Measurements from ENCODE around the gene TRPM1. TPM values are rescaled to one million over a fixed set of nuclear protein-coding genes. Genes with fewer than 3 reads are reported as not detected.

TRPM1 gene
- total and polyA plus RNA-seq, 9 of the 15 experiments (the other 6 are each of a cell fraction or from before 2014, with no cell fraction given): 0.01 to 0.06 (median 0.03) TPM; not detected in 5

GRCh38 chr15:31037731-31038477 is 63.6 kb downstream of the TRPM1 start:
- ChIA-PET POLR2A (no interaction called here), CTCF (ENCODE audit: low intra/inter-chr PET ratio) (interaction anchor here (0.6 kb wide), 1 partner anchor 41 kb away, joined by 5 read pairs; no protein-coding TSS in a partner anchor)
- Histone ChIP-seq H3K4me2 (ENCODE audit: insufficient read depth, low read length) (no peak overlapping the region), H4K20me1 (replicated peaks; ENCODE audit: control insufficient read depth, insufficient read depth, low read length) (no peaks in the 10 kb centered on the region; the same call in 1 of the 2 replicates), H3K9me1 (ENCODE audit: control insufficient read depth, insufficient read depth, low read length) (no peaks in the 10 kb centered on the region), H3K27me3 (ENCODE audit: control insufficient read depth in 2 of 2, insufficient read depth in 2 of 2, low read length in 2 of 2) (peaks cover 28 to 42% of the 10 kb centered on the region in 2 experiments; a peak in 4 of 5 replicates), H3K4me3 (no peak overlapping the region), H3K9ac (ENCODE audit: insufficient read depth in 1 of 2, low read depth in 2 of 2, low read length in 2 of 2) (no peak overlapping the region), H3K36me3 (ENCODE audit: control insufficient read depth, insufficient read depth, low read length) (no peaks in the 10 kb centered on the region), H3K27ac (ENCODE audit: extremely low read depth, low read depth, low read length) (no peak overlapping the region), H3K4me1 (replicated peaks in 1 of 2; ENCODE audit: control insufficient read depth in 2 of 2, insufficient read depth in 2 of 2, low read length in 2 of 2) (no peaks in the 10 kb centered on the region; a peak in 1 of 5 replicates), H3K79me2 (ENCODE audit: control insufficient read depth, insufficient read depth, low read length) (no peaks in the 10 kb centered on the region), H3K9me3 (replicated peaks; ENCODE audit: control insufficient read depth, insufficient read depth, low read depth, low read length) (no peaks in the 10 kb centered on the region), H2AFZ (ENCODE audit: low read depth, low read length) (no peak overlapping the region)
- FAIRE-seq (no peak), DNase-seq (ENCODE audit: extremely low read depth in 1 of 4, low spot score in 3 of 4) (no peak), ATAC-seq (no peak)
- WGBS (ENCODE audit: insufficient coverage, low coverage, missing lambda C conversion rate): 1% methylated on average over 10 of the region's 10 CpGs
- BruUV-seq (replicated peaks): no TSS peak
- intact Hi-C loops (cut with micrococcal nuclease): no loop called here
- TF ChIP-seq, protein P1, sequence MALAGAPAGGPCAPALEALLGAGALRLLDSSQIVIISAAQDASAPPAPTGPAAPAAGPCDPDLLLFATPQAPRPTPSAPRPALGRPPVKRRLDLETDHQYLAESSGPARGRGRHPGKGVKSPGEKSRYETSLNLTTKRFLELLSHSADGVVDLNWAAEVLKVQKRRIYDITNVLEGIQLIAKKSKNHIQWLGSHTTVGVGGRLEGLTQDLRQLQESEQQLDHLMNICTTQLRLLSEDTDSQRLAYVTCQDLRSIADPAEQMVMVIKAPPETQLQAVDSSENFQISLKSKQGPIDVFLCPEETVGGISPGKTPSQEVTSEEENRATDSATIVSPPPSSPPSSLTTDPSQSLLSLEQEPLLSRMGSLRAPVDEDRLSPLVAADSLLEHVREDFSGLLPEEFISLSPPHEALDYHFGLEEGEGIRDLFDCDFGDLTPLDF (CRISPR knock-in tag; IDR thresholded peaks at IDR 0.05): no peak
- in situ Hi-C loops (cut with MboI): no loop called here

DNA sequence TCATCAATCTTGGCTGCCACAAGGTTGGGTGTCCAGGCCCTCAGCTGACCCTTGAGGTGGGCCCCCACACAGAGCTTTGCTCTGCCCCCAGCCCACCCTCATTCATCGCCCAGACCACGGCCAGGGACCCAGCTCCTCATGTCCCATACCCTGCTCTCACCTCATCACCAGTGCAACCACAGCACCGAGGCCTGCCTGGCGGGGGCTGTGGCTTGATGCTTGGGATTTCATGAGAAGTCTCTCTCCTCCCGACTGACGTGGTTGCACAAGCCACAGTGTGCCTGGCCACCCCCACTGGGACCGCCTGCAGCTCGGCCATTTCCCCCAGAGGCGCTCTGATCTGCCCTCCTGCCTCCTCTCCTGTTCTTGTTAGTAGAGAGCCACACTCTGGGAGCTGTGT is 64.7 kb downstream of the TRPM1 start:
- 3% methylated on average over 9 of the region's 9 CpGs for whole genome bisulfite sequencing (ENCODE audit: insufficient coverage, low coverage, missing lambda C conversion rate)
- no peak for DNase-seq (ENCODE audit: extremely low read depth in 1 of 4, low spot score in 3 of 4)
- ChIA-PET CTCF (ENCODE audit: low intra/inter-chr PET ratio) (no interaction called here), POLR2A (interaction anchor here (0.8 kb wide), 1 partner anchor 12 kb away, joined by 4 read pairs; no protein-coding TSS in a partner anchor)
- FAIRE-seq: no peak
- Histone ChIP-seq H3K4me3 (no peak overlapping the region), H3K9ac (ENCODE audit: insufficient read depth in 1 of 2, low read depth in 2 of 2, low read length in 2 of 2) (no peak overlapping the region), H3K4me1 (replicated peaks in 1 of 2; ENCODE audit: control insufficient read depth in 2 of 2, insufficient read depth in 2 of 2, low read length in 2 of 2) (no peaks in the 10 kb centered on the region; a peak in 1 of 5 replicates), H3K79me2 (ENCODE audit: control insufficient read depth, insufficient read depth, low read length) (no peaks in the 10 kb centered on the region), H3K27me3 (ENCODE audit: control insufficient read depth in 2 of 2, insufficient read depth in 2 of 2, low read length in 2 of 2) (peaks cover 18 to 38% of the 10 kb centered on the region in 2 experiments; a peak in 4 of 5 replicates), H3K4me2 (ENCODE audit: insufficient read depth, low read length) (no peak overlapping the region), H3K27ac (ENCODE audit: extremely low read depth, low read depth, low read length) (no peak overlapping the region), H3K9me3 (replicated peaks; ENCODE audit: control insufficient read depth, insufficient read depth, low read depth, low read length) (no peaks in the 10 kb centered on the region), H2AFZ (ENCODE audit: low read depth, low read length) (no peak overlapping the region), H3K36me3 (ENCODE audit: control insufficient read depth, insufficient read depth, low read length) (no peaks in the 10 kb centered on the region), H4K20me1 (replicated peaks; ENCODE audit: control insufficient read depth, insufficient read depth, low read length) (no peaks in the 10 kb centered on the region; the same call in 1 of the 2 replicates), H3K9me1 (ENCODE audit: control insufficient read depth, insufficient read depth, low read length) (no peaks in the 10 kb centered on the region)
- BruUV-seq (replicated peaks): no TSS peak
- no peak for ATAC-seq
- intact Hi-C loops (cut with micrococcal nuclease) (no loop called here), in situ Hi-C loops (cut with MboI) (no loop called here)
- no peak for TF ChIP-seq EP300 (IDR thresholded peaks at IDR 0.05; ENCODE audit: low read length)
- no peak for TF ChIP-seq SETDB1 (IDR thresholded peaks at IDR 0.05; ENCODE audit: low read length)
- no peak for TF ChIP-seq SMARCE1 (IDR thresholded peaks at IDR 0.05)
- TF ChIP-seq CCAR2 (IDR thresholded peaks at IDR 0.05; ENCODE audit: low read depth, low read length): no peak
- TF ChIP-seq LCOR (CRISPR knock-in tag; IDR thresholded peaks at IDR 0.05): no peak
- TF ChIP-seq PML (IDR thresholded peaks at IDR 0.05; ENCODE audit: low read length): no peak
- no peak for TF ChIP-seq ZNF134 (CRISPR knock-in tag; conservative IDR thresholded peaks at IDR 0.05)
- no peak for TF ChIP-seq FUS (optimal IDR thresholded peaks at IDR 0.05; ENCODE audit: low read depth, low read length)
- TF ChIP-seq ESRRB (CRISPR knock-in tag; IDR thresholded peaks at IDR 0.05; ENCODE audit: borderline replicate concordance): no peak
- TF ChIP-seq MECOM (CRISPR knock-in tag; IDR thresholded peaks at IDR 0.05): no peak
- no peak for TF ChIP-seq VEZF1 (CRISPR knock-in tag; IDR thresholded peaks at IDR 0.05)
- TF ChIP-seq MTF1 (CRISPR knock-in tag; IDR thresholded peaks at IDR 0.05; ENCODE audit: borderline replicate concordance): no peak
- no peak for TF ChIP-seq GABPB1 (CRISPR knock-in tag; IDR thresholded peaks at IDR 0.05)
- no peak for TF ChIP-seq ZNF324 (CRISPR knock-in tag; IDR thresholded peaks at IDR 0.05)
